ENCODE data around the gene GFOD1.
"Not testable (repeated sequence)": the region's sequence is repeated elsewhere in the genome, so short reads cannot be mapped to it uniquely, and the experiment has no call there.

DNA sequence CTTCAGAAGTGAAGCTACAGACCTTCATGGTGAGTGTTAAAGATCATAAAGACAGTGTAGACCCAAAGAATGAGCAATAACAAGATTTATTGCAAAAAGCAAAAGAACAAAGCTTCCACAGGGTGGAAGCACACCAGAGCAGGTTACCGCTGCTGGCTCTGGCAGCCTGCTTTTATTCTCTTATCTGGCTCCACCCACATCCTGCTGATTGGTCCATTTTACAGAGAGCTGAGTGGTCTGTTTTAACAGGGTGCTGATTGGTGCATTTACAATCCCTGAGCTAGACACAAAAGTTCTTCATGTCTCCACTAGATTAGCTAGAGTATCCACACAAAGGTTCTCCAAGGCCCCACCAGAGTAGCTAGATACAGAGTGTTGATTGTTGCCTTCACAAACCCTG, 23.0 kb upstream of the GFOD1 start:
- not testable (repeated sequence) for TF ChIP-seq CTCF (IDR thresholded peaks at IDR 0.05; ENCODE audit: low read depth, low read length, poor library complexity, severe bottlenecking); EZH2phosphoT487 (IDR thresholded peaks at IDR 0.05; ENCODE audit: borderline replicate concordance, low read length)
